HEK293T (cell line): Measurements from ENCODE around the gene PSMB4.

Experiments
- ARNT ChIP-seq: fragments of 450-650 bp; IDR thresholded peaks from 2 replicates; pipeline ENCODE4 v1.6.1; 2017; ENCODE audit warnings: mild to moderate bottlenecking
- BHLHE40 ChIP-seq: fragments of 450-650 bp; IDR thresholded peaks from 2 replicates; pipeline ENCODE4 v1.6.1; 2016; ENCODE audit warnings: mild to moderate bottlenecking, moderate library complexity, borderline replicate concordance
- CTBP1 ChIP-seq: fragments of 450-650 bp; IDR thresholded peaks from 2 replicates; pipeline ENCODE4 v1.6.1; 2016; ENCODE audit warnings: borderline replicate concordance
- ELF4 ChIP-seq: fragments of 450-650 bp; IDR thresholded peaks from 2 replicates; pipeline ENCODE4 v1.6.1; 2017; ENCODE audit warnings: antibody characterized with exemption
- FOXA1 ChIP-seq: fragments of 450-650 bp; IDR thresholded peaks from 2 replicates; pipeline ENCODE4 v1.6.1; 2016; ENCODE audit warnings: mild to moderate bottlenecking
- FOXK2 ChIP-seq: fragments of 450-650 bp; IDR thresholded peaks from 2 replicates; pipeline ENCODE4 v1.6.1; 2016; ENCODE audit warnings: mild to moderate bottlenecking
- FOXM1 ChIP-seq: fragments of 450-650 bp; IDR thresholded peaks from 2 replicates; pipeline ENCODE4 v1.6.1; 2017; ENCODE audit warnings: mild to moderate bottlenecking, borderline replicate concordance
- HDGF ChIP-seq: fragments of 450-650 bp; IDR thresholded peaks from 2 replicates; pipeline ENCODE4 v1.6.1; 2017; ENCODE audit warnings: antibody characterized with exemption, borderline replicate concordance
- NFRKB ChIP-seq: fragments of 450-650 bp; IDR thresholded peaks from 2 replicates; pipeline ENCODE4 v1.6.1; 2016; ENCODE audit warnings: mild to moderate bottlenecking, moderate library complexity
- PKNOX1 ChIP-seq: fragments of 450-650 bp; IDR thresholded peaks from 2 replicates; pipeline ENCODE4 v1.6.1; 2016
- SP1 ChIP-seq: fragments of 450-650 bp; IDR thresholded peaks from 2 replicates; pipeline ENCODE4 v1.6.1; 2017
- SUZ12 ChIP-seq: fragments of 450-650 bp; IDR thresholded peaks from 2 replicates; pipeline ENCODE4 v1.6.1; 2016; ENCODE audit warnings: mild to moderate bottlenecking
- TARDBP ChIP-seq: fragments of 450-650 bp; IDR thresholded peaks from 2 replicates; pipeline ENCODE4 v1.6.1; 2016
- ZNF384 ChIP-seq: fragments of 450-650 bp; IDR thresholded peaks from 2 replicates; pipeline ENCODE4 v1.6.1; 2016

DNA sequence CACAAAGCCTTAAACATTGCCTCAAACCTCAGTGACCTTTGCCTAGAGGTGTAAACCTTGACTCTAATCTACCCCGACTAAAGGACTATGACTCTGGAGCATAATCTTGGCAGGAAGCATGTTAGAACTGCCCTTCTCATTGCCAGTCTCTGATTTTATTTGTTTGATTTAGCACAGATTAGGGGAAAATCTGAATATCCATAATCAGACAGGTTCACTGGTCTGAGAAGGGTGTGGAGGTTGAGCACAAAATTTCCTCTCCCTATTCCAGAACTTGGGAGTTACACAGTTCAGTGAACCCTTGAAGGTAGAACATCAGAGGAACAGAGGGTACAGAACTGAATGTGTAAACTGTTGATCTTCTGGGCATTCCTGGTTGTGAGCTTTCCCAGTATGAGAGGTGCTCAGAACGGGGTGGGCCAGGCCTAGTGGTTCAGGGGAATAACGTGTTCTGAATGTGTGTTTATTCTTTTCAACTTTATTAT is 8.3 kb upstream of the PSMB4 start:
- TF ChIP-seq TARDBP (no peak), SUZ12 (no peak), CTBP1 (no peak), ZNF384 (no peak), FOXA1 (no peak), ARNT (no peak), NFRKB (no peak), FOXK2 (no peak), BHLHE40 (no peak), PKNOX1 (no peak), FOXM1 (no peak), ELF4 (no peak), SP1 (no peak), HDGF (no peak)
